ENCODE results near the gene ASTN1.

GRCh38 chr1:177088966-177089365 is 75.5 kb downstream of the ASTN1 start:
- no peak for TF ChIP-seq CTCF (IDR thresholded peaks at IDR 0.05)
- TF ChIP-seq POLR2A (IDR thresholded peaks at IDR 0.05), result no peak
